Measurements from ENCODE around the gene ALG12.
A peak's percentile ranks its signal among the peaks of the same experiment; 100 is the strongest.

The ALG12 gene

DNA sequence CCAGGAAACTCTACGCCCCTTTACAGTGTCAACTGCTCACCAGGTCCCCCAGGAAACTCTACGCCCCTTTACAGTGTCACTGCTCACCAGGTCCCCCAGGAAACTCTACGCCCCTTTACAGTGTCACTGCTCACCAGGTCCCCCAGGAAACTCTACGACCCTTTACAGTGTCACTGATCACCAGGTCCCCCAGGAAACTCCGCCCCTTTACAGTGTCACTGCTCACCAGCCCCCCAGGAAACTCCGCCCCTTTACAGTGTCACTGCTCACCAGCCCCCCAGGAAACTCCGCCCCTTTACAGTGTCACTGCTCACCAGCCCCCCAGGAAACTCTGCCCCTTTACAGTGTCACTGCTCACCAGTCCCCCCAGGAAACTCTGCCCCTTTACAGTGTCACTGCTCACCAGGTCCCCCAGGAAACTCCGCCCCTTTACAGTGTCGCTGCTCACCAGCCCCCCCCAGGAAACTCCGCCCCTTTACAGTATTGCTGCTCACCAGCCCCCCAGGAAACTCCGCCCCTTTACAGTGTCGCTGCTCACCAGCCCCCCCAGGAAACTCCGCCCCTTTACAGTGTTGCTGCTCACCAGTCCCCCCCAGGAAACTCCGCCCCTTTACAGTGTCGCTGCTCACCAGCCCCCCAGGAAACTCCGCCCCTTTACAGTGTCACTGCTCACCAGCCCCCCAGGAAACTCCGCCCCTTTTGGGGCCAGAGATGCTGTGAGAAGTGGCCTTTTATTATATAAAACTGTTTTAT is 27.0 kb upstream of the ALG12 start:
- DNase-seq: peak; percentile 88

DNA sequence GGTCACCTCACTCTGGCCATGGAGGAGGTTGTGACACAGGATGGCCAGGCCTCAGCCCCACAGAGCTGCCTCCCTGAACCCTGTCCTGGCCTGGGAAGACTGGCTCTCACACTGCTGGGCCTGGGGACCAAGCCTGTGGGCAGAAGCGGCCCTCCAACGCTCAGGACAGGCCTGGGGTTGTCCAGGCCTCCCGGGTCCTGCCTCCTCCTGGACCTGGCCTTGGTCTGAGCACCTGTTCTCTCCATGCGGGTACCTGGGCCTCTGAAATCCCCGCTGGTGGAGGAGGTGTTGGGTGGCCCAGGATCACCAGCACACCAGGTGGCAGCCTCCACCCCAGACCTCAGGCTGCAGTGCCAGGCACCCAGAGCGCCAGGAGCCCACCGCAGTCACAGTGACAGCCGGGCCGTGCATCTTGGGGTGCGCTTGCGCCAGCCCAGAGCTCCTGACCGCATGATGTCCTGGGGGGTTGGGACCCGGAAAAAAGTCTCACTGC is 26.2 kb upstream of the ALG12 start:
- no peak for DNase-seq

DNA sequence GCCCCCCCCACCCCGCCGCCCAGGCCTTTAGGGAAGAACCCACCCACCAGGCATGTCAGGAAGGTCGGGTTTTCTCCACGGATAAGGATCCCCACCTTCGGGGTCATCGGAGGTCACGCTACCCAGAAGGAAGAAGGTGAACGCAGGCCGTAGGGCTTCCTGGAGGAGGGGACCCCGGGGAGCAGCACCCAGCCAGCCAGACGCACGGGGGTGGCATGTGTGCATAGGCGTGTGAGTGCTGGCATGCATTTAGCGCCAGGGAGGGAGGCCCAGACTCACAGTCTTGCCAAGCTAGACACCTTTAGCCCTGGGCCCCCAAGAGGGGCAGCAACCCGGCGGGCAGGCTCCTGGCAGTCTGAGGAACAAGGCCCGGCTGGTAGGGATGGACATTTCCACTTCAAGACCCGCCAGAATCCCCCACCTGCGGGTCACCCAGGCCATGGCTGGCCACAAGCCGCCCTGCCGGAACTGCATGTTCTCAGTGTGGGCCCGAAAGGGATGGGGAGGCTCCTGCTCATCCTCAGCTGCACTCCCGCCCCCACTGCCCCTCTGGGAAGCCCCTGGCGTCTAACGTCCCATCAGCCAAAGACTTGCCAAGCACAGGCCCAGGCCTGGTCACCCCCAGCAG is 25.6 kb upstream of the ALG12 start:
- no peak for DNase-seq

DNA sequence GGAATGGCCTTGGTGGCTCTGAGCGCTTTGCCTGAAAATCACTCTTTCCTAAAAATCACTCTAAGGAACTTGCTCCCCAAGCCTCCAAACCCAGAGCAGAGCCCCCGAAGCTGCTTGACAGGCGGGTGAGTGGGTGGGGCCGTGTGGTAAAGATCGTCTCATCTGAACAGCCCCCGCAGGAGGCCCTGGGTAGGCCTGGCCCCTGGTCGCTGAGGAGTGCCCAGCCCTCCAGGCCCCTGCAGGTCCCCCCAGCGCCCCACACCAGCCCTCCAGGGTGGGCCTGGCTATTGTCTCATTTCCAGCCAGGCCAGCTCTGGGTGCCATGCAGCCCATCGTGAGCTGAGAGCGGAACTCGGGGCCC is 25.1 kb upstream of the ALG12 start:
- no peak for DNase-seq

DNA sequence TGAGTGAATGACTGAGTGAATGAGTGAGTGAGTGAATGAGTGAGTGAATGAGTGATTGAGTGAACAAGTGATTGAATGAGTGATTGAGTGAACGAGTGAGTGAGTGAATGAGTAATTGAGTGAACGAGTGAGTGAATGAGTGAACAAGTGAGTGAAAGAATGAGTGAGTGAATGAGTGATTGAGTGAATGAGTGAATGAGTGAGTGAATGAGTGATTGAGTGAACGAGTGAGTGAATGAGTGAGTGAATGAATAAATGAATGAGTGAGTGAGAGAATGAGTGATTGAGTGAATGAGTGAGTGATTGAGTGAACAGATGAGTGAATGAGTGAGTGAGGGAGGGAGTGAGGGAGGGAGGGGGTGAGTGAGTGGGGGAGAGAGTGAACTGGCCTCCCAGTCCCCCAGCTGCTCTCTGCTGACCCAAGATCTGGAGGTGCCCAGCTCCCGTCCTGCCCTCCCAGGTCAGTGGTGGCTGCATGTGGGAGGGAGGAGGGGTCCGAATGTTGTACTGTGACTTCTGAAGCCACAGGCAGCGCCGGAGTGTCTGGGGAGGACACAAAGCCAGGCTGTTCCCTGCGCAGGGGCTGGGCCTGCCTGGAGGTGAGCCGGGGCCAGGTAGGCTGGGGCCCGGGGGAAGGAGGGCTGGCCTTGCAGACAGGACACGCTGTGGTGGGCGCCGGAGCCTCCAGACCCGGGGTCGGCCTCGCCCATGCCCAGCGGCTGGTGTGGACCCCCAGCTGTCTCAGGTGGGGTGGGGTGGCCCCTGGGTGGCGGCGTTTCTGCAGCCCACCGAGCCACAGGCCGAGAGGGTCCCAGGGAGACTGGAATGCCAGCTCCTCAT is 24.5 kb upstream of the ALG12 start:
- no peak for DNase-seq

DNA sequence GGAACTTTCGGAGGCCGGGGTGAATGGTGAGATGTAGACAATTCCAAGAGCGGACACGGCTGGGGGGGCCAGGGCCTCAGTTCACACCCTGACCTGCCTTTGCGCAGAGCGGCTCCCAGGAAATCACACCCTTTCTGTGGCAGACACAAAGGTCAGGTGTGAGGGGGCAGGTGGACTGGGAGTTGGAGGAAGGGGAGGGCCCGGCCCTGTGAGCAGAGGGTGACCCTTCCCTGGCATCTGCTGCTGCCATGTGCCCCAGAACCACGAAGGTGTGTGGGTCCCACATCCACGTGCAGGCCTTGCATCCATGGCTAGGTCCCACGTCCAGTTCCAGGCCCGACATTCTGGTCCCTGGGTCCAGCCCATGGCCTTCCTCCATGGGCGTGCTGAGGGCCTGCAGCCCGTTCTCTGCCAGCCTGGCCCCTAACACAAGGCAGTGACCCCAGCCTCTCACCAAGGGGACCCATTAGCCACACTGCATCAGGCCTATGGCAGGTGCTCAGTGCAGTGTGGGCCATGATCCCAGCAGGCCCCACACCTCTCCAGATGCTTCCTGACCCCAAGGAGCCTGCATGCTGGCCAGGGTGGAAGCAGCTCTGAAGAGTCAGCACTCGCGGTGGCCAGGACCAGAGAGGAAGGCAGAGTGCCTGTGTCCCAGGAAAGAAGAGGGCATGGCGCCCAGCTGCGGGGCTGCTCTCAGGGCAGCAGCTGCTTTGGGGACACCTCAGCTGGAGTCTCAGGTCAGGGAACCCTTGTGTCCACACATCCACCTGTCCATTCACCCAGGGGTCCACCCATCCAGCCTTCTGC is 23.5 kb upstream of the ALG12 start:
- DNase-seq: no peak

DNA sequence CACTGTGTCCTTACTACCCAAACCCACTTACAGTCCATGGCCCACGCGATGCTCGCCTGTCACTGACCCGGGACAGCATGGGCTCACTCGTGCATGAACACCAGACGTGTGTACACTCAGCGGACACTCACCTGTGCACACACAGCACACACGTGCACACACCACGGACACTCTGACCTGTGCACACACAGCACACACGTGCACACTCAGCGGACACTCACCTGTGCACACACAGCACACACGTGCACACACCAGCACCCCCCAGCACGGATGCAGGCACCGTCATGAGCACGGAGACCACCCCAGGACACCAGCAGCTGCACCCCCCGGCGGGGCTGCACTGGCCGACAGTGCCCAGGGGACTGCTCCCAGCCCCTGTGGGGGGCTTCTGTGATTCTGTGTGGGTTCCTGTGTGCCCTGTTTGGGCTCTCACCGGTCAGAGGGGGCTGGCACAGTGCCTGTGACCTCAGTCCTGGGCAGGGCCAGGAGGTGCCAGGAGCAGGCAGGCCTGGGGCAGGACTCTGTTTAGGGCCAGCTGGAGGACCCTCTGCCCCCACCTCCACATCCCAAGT is 20.4 kb upstream of the ALG12 start:
- DNase-seq: no peak

DNA sequence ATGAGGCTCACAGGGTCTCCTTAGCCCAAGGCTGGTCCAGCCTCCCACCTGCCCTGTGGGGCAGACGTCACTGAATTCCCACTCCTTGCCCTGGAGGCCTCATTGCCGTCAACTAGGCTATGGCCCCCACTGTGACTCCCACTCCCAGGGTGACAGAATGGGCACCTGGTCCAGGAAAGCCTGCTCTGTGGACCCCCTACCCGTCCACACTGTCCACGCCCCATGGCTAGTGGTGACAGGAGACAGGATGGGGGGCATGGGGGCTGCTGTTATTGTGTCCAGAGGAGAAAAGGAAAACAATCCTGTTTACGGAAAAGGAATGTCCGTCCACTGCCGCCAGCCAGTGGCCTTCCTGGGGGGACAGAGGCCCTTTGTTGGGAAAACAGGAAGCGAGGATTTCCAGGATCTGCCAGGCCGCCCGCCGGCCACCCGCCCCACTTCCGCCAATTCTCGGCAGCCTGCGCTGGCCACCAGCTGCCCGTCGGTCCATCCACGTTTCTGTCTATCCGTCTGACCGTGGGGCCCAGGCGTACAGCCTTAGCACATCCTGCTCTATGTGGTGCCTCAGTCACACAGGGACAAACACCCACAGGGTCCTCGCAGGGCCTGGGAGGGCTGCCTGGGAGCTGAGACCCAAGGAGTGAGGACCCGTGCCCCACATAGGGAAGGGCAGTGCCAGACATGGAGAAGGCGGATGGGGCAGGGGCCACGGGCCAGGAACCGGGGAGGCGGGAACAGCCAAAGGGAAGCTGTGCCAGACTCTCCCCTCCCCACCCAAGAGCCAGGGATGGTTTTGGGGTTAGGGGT is 19.7 kb upstream of the ALG12 start:
- DNase-seq: no peak

DNA sequence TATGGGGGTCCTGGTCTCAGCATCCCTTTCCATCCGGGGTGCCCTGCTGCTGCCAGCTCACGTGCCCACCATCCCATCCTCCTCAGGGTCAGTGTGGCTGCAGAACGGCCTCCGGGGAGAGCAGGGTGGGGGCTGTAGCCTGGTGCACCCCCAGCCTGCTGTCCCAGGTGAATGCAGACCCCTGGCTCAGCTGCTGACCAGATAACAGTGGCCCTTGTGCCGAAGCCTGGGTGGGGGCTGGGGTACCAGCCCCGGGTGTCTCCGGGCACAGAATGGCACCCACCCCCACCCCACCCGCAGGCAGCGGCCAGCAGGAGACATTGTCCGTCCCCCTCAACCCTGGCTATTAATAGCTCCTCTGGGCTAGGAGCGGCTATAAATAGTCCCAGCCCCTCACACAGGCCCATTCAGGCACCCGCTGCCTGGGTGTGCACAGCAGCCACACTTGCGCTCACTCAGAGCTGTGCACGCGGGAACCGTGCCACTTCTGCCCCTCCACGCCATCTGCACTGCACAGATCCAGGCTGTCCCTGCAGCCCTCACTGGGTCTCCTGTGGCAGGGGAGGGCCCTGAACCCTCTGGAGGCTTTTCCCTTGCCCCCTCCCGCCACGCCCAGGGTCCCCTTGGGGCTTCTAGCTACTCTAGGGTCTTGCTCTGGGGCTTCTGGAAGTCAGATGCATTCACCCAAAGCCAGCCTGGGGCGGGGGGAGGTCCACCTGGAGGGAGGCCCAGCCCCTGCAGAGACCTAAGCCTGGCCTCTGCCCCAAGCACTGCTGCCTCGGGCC is 18.9 kb upstream of the ALG12 start:
- no peak for DNase-seq

DNA sequence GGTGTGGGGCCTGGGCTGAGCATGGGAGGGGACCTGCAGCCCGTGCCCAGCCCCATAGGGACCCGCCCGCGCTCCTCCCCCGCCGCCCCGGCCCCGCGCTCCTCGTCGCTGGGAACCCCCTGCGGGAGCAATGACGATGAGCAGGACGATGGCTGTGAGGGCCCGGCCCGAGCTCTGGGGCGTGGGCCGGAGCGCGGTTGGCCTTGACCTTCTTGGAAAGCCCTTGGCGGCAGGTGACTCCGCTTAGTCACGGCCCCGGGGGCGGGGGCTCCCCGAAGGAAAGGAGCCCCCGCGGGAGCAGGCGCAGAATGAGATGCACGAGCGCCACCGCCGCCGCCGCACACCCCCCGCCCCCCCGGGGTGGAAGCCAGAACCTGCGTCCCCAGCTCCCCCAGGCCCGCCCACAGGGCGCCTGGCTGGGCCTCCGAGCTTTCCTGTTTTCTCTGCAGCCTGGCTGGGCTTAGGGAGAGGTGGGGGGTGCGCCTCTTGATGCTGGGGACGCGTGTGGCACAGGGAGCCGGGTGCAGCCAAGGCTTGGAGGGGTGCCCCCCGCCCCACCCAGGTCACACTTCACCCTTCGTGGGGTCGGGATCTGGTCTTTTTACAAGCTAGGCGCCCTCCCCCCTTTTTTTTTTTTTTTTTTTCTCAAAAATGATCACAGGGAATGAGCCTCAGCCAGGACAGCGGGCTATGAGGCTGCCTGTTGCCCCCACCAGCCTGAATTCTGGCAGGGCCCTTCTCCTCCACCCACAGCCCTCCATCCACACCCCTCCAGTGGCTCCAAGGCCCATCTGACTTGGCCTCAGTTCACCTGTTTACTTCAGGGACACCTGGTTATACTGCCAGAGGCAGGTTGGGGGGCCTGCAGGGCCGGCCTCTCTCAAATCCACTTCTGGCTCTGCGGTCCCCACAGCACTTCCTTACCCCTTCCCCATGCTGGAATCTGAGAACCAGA is 18.1 kb upstream of the ALG12 start:
- peak; percentile 96 for DNase-seq

DNA sequence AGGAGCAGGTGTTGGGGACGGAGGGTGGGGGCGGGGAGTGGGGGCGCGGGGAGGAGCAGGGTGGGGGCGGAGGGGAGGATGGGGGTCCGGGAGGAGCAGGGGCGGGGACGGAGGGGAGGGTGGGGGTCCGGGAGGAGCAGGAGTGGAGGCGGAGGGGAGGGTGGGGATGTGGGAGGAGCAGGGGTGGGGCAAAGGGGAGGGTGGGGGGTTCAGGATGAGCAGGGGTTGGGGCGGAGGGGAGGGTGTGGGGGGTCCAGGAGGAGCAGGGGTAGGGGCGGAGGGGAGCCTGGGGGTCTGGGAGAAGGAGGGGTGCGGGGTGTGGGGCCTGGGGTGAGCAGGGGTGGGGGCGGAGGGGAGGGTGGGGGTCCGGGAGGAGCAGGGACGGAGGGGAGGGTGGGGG is 17.3 kb upstream of the ALG12 start:
- no peak for DNase-seq

DNA sequence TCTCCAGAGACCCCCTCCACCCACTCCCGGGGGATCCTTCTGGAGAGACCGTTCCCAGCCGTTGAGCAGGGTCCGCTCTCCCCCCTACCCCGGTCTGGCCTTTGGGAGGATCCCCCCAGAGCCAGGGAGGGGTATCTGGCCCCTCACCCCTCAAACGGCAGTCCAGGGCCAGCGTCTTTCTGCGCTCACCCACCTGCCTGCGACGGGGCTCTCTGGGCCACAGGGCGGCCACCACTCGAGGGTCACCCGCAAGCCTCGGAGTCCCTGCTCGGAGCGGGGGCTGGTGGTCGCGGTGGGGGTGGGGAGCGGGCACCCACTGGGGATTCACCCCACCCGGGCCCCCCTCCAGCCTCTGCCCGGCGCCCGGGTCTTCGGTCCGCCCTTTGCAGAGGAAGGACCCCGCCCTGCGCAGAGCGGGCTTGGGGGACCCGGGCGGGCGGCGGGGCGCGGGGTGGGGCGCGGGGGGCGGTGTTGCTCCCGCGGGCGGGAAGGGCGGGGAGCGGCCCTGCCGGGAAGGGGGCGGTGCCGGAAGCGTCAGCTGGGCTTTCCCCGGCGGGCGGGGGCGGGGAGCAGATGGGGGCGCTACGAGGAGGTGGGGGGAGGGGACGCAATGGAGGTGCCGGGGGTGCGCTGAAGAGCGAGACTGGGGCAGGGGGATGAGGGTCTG is 16.8 kb upstream of the ALG12 start:
- peak; percentile 94 for DNase-seq

DNA sequence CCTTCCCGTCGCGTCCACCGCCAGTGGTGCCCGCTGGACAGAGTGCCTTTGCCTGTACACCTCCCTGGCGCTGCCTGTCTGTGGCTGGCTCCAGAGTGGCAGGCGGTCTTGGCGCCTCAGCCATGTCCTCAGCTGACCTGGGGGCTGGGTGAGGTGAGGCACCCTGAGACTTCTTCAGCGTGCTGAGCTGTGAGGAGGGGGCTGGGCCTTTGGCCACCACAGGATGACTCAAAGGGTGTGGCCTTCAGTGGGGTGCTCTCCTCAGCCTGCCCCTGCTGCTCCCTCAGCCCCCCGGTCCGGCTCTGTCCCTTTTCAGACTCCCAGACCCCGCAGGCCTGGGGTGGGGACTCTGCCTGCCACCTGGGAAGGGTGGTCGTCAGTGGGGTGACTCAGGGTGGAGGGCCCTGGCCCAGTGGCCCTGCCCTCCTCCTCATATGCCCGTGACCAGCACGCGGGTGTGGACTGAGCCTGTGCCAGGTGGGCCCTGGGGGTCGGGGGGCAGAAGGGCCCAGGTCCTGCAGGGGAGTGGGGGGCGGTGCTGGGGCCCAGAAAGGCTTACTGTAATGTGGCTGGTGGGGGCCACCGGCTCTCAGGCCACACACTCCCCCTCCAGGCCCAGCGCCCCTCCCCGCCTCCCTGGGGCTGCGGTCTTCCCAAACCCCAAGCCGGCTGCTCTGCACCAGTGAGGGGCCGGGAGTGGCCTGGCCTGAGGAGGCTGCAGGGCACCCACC is 16.1 kb upstream of the ALG12 start:
- peak; percentile 71 for DNase-seq

DNA sequence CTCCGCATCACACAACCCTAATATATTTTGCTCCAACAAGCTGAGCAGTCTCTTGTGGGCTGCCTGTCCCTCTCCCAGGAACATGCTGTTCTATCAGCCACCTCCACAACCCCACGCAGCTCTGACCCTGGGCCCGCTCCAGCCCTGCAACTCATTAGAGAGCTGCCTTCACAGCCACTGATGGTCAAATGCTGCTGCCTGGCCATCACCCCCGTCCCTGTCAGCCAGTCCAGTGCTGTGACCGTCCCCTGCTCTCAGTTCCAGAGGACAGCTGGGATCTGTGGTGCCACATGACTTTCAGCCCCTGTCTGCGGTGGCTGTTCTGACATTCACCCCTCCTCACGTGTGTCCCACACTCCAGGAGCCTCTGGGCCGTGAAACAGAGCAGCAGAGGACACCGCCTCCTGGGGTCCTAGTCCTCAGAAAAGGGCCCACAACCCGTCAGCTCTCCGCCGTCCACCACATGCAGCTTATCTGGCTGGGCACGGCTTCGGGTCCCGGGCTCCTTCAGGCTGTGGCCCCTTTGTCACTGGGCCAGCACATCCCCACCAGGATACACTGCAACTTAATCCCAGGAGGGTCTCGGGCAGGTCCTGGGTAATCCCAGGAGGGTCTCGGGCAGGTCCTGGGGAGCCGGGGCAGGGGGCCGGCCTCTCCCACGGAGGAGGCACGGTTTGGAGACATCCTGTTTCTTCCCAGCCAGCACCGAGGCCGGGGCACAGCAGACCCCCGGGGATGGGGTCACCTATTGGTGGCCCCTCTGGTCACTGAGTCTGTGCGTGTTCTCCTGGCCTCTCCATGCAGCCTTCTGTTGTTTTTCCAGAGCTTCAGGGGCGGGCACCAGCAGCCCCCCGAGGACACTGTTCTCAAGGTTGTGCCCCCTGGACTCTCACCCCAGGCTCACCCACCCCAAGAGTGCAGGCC is 15.3 kb upstream of the ALG12 start:
- no peak for DNase-seq

DNA sequence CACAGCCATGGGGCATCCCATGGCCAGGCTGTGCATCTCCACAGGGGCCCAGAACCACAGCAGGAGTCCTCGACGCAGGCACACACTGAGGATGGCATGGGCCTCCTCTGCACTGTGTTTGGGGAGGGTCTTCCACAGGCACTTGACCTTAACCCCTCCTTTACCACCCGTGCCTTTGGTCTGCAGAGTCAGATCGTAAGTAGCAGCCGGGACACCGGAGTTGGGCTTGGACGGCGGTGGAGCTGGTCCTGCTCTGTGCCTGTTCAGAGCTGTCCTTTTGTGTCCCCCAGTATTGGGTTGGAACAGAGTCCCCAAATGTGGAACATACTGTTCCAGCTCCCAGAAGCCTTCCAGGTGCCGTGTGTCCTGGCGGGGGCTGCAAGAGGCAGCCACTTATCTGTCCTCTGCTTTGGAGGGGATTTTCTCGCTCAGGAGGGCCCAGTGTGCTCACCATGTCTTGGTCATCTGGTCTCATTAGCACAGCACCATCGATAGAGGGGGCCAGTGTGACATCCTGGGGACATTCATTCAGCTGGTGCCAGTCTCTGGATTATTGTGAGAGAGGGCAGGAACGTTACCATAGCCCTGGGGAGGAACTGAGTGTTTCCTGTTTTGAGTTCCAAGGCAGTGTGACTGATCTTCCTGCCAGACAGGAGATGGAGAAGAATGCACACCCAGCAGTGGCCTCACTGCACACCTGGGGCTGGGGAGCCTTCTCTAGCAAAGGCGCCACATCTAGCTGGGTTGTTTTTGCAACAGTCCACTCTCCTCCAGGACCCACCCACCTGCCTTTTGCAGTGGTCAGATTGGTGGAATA is 12.6 kb upstream of the ALG12 start:
- DNase-seq: peak; percentile 72

DNA sequence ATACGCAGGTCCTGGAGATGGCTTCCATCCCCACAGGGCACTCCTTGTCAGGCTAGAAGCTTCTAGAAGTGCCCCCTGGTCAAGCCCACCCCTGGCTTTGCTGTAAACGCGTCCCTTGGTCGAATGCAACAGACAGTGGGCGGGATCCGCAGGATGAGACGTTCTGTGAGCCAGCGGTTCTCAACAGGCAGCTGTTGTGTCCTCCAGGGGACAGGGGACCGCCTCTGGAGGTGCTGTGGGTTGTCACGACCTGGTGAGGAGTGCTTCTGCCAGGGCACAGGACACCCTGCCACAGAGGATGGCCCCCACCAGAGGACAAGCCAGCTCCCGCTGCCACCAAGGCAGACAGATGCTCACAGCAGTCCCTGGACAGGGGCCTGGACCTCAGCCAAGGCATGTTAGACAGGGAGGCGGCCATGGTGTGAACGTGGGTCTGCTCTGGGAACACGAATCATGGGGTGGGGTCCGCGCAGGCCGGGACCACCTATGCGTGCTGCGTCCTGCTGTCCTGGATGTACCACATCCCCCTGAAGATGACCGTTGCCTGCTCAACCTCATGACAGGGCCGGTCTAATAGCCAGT is 11.8 kb upstream of the ALG12 start:
- no peak for DNase-seq
